NT2/D1 (cell line): Measurements from ENCODE around the gene RXFP1.

Source experiments
- DNase-seq: peaks from one replicate; pipeline ENCODE4 v3.0.0-alpha.2; 2011; ENCODE audit warnings: low read depth, low spot score
- H3K27me3 ChIP-seq: 2 replicates; pipeline ENCODE4 v1.6.0; 2011; ENCODE audit warnings: mild to moderate bottlenecking; ENCODE audit not compliant: insufficient read length, insufficient read depth
- H3K36me3 ChIP-seq: 2 replicates; pipeline ENCODE4 v1.6.1; 2011; ENCODE audit warnings: mild to moderate bottlenecking, low read length, mixed read lengths; ENCODE audit not compliant: insufficient read depth, insufficient read length
- H3K4me1 ChIP-seq: 2 replicates; pipeline ENCODE4 v1.5.1; 2011; ENCODE audit not compliant: insufficient read depth, insufficient read length
- H3K4me3 ChIP-seq: 2 replicates; pipeline ENCODE4 v1.5.1; 2011; ENCODE audit warnings: low read depth; ENCODE audit not compliant: insufficient read length
- H3K9ac ChIP-seq: 2 replicates; pipeline ENCODE4 v1.6.0; 2011; ENCODE audit warnings: low read depth; ENCODE audit not compliant: insufficient read length
- H3K9me3 ChIP-seq: 2 replicates; pipeline ENCODE4 v1.5.1; 2011; ENCODE audit warnings: mild to moderate bottlenecking, low read length; ENCODE audit not compliant: insufficient read depth
- SUZ12 ChIP-seq: IDR thresholded peaks from 2 replicates; pipeline ENCODE4 v1.6.1; 2011; ENCODE audit not compliant: insufficient read length, insufficient read depth; ENCODE audit errors: extremely low read depth
- YY1 ChIP-seq: IDR thresholded peaks from 2 replicates; pipeline ENCODE4 v1.6.1; 2011; ENCODE audit not compliant: insufficient read length, insufficient read depth
- ZNF274 ChIP-seq: IDR thresholded peaks from 2 replicates; pipeline ENCODE4 v1.6.1; 2011; ENCODE audit warnings: mild to moderate bottlenecking, low read depth, low read length

RXFP1 gene

DNA sequence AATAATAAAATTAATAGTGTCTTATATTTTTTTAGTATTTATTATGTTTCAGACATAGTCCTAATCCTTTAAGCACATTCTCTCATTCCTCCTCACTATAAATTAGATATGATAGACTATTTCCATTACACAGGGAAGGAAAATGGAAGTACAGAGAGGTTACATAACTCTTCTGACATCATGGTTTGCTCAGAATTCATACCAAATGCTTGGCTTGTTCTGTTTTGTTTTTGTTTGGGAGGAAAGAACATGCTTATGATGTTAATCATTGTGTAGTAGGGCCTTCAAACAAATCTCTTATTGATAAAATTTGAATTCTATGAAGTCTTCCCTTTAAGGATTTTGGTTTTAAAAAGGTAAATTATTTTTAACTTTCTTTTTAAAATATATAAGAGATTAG is 59.5 kb downstream of the RXFP1 start:
- DNase-seq = no peak
- Histone ChIP-seq H3K4me1 (no peaks in the 10 kb centered on the region), H3K36me3 (no peaks in the 10 kb centered on the region), H3K9me3 (no peaks in the 10 kb centered on the region; the same call in 1 of the 2 replicates), H3K4me3 (no peak overlapping the region), H3K27me3 (peaks cover 17% of the 10 kb centered on the region), H3K9ac (no peak overlapping the region)
- TF ChIP-seq ZNF274 = no peak
- TF ChIP-seq SUZ12 = no peak
- TF ChIP-seq YY1 = no peak

DNA sequence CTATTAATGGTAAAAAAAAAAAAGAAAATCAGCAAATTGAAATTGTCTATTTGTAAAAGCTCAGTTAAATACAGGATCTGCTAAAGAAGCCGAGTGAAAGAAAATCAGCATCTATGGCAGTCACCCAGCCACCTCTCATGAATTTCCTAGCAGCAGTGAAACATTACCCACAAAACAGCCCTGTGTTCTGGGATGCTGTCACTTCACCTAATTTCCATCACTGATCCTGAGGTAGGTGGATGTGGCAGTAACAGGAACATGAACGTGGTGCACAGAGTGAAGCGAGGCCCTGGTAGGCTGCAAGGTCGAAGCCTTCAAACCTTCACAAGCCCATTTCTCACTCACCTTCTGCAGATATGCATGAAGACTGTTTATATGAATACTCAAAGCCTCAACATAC is 65.2 kb downstream of the RXFP1 start:
- no peaks in the 10 kb centered on the region for H3K36me3 ChIP-seq
- no peak for TF ChIP-seq YY1
- TF ChIP-seq SUZ12 = no peak
- no peak for TF ChIP-seq ZNF274
- no peak for DNase-seq
- no peak overlapping the region for H3K4me3 ChIP-seq
- H3K9me3 ChIP-seq = no peaks in the 10 kb centered on the region
- H3K4me1 ChIP-seq = no peaks in the 10 kb centered on the region
- no peak overlapping the region for H3K9ac ChIP-seq
- peaks cover 8% of the 10 kb centered on the region for H3K27me3 ChIP-seq

DNA sequence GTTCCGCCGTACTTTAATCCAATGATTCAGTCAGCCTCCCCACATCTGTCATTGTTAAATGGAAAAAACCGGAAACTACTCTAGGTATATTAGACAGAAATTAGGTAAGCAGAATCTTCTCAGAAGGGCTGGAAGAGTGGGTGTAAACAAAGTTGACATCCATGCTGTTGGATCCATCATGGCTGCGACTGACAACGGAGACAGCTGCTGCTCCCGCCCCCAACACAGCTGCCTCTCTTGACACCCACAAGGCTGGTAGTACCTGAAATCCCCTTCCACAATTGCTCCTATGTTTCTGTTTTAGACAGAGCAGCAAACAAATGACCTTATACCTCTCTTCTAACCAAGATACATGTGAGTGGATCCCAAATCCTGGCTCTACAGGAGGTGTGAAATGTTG is 66.6 kb downstream of the RXFP1 start:
- H3K9ac ChIP-seq = no peak overlapping the region
- H3K9me3 ChIP-seq = no peaks in the 10 kb centered on the region
- H3K27me3 ChIP-seq = no peaks in the 10 kb centered on the region
- no peak for DNase-seq
- no peaks in the 10 kb centered on the region for H3K4me1 ChIP-seq
- no peak for TF ChIP-seq YY1
- no peak for TF ChIP-seq SUZ12
- TF ChIP-seq ZNF274 = no peak
- H3K4me3 ChIP-seq = no peak overlapping the region
- H3K36me3 ChIP-seq = no peaks in the 10 kb centered on the region

DNA sequence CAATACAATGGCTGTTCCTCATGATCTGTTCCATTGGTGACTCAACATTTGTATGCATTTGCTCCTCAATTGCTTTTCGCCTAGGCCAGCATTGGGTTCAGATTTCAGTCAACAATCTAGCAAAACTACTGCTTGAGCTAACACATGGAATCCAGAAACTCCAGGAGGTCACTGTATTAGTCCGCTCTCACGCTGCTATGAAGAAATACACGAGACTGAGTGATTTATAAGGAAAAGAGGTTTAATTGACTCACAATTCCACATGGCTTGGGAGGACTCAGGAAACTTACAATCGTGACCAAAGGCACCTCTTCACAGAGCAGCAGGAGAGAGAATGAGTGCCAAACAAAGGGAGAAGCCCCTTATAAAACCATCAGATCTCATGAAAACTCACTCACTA is 67.1 kb downstream of the RXFP1 start:
- H3K9me3 ChIP-seq = no peaks in the 10 kb centered on the region
- no peaks in the 10 kb centered on the region for H3K27me3 ChIP-seq
- H3K4me3 ChIP-seq = no peak overlapping the region
- H3K36me3 ChIP-seq = no peaks in the 10 kb centered on the region
- H3K9ac ChIP-seq = no peak overlapping the region
- no peaks in the 10 kb centered on the region for H3K4me1 ChIP-seq
- no peak for TF ChIP-seq YY1
- TF ChIP-seq ZNF274 = no peak
- no peak for TF ChIP-seq SUZ12
- no peak for DNase-seq

DNA sequence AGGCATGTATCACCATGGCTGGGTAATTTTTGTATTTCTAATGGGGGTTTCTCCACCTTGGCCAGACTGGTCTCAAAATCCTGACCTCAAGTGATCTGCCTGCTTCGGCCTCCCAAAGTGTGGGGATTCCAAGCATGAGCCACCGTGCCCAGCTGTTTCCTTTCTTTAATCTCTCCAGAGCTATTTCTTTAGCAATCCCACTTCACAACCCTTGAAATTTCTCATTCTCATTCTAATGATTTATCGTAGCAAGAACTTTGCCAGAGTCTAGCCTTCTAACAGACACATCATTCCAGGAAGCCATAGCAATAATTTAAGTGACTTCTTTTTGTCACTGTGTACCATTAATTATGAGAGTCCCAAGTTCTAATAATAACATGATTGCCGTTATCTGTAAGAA is 68.6 kb downstream of the RXFP1 start:
- TF ChIP-seq YY1 = no peak
- no peak for TF ChIP-seq ZNF274
- no peak for TF ChIP-seq SUZ12
- Histone ChIP-seq H3K9ac (no peak overlapping the region), H3K36me3 (no peaks in the 10 kb centered on the region), H3K27me3 (no peaks in the 10 kb centered on the region), H3K4me3 (no peak overlapping the region), H3K9me3 (no peaks in the 10 kb centered on the region), H3K4me1 (no peaks in the 10 kb centered on the region)
- DNase-seq = no peak

DNA sequence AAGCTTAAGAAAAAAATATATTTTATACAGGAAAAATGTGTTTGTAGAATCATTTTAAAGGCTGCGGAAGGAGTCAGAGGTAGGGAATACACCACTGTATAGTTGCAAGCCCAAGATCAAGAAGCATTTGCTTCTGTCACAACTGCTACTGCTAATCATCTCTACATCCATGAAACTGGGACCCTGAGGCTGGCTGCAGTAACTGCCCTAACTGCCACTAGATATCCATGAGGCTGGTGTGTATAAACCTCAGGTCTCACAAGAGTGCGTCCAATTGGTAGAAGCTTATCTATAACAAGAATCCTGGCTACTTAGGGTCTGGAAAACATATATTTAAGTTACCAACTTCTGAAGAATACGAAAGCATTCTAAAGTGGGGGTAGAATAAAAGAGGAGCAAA is 69.1 kb downstream of the RXFP1 start:
- Histone ChIP-seq H3K9me3 (no peaks in the 10 kb centered on the region), H3K4me3 (no peak overlapping the region)

DNA sequence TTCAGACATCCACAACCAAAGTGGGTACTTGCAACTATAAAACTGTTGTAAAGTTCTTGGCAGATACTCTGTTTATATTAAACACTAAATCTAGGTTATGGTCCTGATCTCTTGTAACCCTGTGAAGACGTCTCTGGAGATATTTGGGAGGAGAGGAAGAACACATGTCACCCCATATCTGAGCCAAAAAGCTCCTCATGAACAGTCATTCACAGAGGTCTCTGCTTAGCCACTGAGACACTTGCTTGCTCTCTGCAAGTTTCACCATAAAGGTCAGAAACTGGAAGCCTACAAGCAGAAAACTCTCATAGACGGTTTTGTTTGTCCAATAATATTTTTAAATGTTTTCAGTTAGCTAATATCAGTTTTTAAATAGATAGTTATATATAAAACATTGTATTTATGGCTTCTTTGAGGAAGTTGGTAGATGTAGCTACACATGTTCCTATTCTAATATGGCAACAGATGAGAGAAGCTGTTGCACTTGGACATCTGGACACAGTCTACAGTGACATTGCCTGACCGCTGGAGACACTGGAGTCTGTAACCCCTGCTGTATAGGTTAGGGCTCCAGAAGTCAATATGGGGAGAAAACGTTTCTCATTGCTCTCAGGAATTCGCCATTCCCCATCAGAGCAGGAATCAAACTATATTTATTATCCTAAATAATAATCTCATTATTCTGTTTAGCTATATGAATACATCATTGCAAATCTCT is 76.4 kb downstream of the RXFP1 start:
- no peak for TF ChIP-seq SUZ12
- TF ChIP-seq YY1 = no peak
- no peak for DNase-seq
- H3K27me3 ChIP-seq = no peaks in the 10 kb centered on the region
- no peak overlapping the region for H3K4me3 ChIP-seq
- no peaks in the 10 kb centered on the region for H3K36me3 ChIP-seq
- H3K9me3 ChIP-seq = no peaks in the 10 kb centered on the region
- no peak overlapping the region for H3K9ac ChIP-seq
- H3K4me1 ChIP-seq = no peaks in the 10 kb centered on the region

More for the DNA sequence above, 69.1 kb downstream of the RXFP1 start:
- no peak overlapping the region for H3K9ac ChIP-seq
- no peaks in the 10 kb centered on the region for H3K4me1 ChIP-seq
- no peaks in the 10 kb centered on the region for H3K36me3 ChIP-seq
- H3K27me3 ChIP-seq = no peaks in the 10 kb centered on the region
- TF ChIP-seq ZNF274 (no peak), YY1 (no peak), SUZ12 (no peak)
- no peak for DNase-seq

DNA sequence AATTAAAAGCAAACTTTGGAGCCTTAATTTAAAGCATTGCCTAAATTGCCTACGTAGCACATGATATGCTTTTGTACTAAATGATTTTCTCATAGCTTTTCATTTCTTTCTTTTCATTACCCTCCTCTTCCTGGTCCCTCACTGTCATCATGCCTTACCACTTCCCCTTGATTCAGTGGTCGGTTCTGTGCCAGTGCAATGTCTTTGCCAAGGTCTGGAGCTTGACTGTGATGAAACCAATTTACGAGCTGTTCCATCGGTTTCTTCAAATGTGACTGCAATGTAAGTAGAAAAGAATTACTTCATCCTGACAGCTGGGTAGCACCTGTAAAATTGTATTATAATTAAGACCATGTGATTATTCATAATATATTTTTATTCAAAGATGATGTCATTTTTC is 77.5 kb downstream of the RXFP1 start:
- Histone ChIP-seq H3K9ac (no peak overlapping the region), H3K36me3 (no peaks in the 10 kb centered on the region), H3K4me3 (no peak overlapping the region), H3K4me1 (no peaks in the 10 kb centered on the region), H3K27me3 (no peaks in the 10 kb centered on the region), H3K9me3 (no peaks in the 10 kb centered on the region)
- TF ChIP-seq SUZ12 = no peak
- TF ChIP-seq ZNF274 = no peak
- TF ChIP-seq YY1 = no peak
- DNase-seq = no peak
